K562 treated with DMSO at 1 percent for 4 hours (cell line): ENCODE results near the gene HNMT. TPM values are rescaled to one million over a fixed set of nuclear protein-coding genes. Genes with fewer than 3 reads are reported as not detected.

ENCODE experiments used
- total RNA-seq: library from RNA; unstranded; fragments of 300-600 nt; gene quantifications from 2 replicates; pipeline ENCODE4 v1.2.3, GENCODE V29; 2022; ENCODE audit not compliant: insufficient read depth

Gene HNMT
- 10.0 and 11.3 TPM in 2 replicates for total RNA-seq

GRCh38 chr2:137964066-137964858 lies at the start of gene HNMT:
TSS of gene HNMT (plus strand) at chr2:137964473. CDS start at chr2:137964492, 19 bp downstream.

